GM06990 (cell line): ENCODE data around the gene VILL.

Experiments
- DNase-seq: peaks from one replicate; pipeline ENCODE4 v3.0.0-alpha.2; 2011; ENCODE audit not compliant: insufficient read length; ENCODE audit errors: extremely low read depth
- H3K27me3 ChIP-seq: replicated peaks from 2 replicates; pipeline ENCODE4 v1.6.0; 2011; ENCODE audit warnings: low read length; ENCODE audit not compliant: control insufficient read depth, insufficient read depth
- H3K36me3 ChIP-seq: 2 replicates; pipeline ENCODE4 v1.5.1; 2011; ENCODE audit warnings: low read length; ENCODE audit not compliant: control insufficient read depth, insufficient read depth
- H3K4me3 ChIP-seq: replicated peaks from 2 replicates; pipeline ENCODE4 v1.5.1; 2011; ENCODE audit warnings: low read depth, mild to moderate bottlenecking, control low read depth, low read length
- CTCF ChIP-seq: IDR thresholded peaks from 2 replicates; pipeline ENCODE4 v1.5.1; 2011; ENCODE audit warnings: low read length, control low read depth, mild to moderate bottlenecking, inconsistent platforms; ENCODE audit not compliant: insufficient read depth, poor library complexity, severe bottlenecking

Gene VILL

GRCh38 chr3:37996785-37997301, 6.3 kb downstream of the VILL start:
- H3K36me3 ChIP-seq = peaks cover 10% of the 10 kb centered on the region
- no peak for DNase-seq
- peak; percentile 84 for TF ChIP-seq CTCF
- H3K4me3 ChIP-seq = no peak overlapping the region
- H3K27me3 ChIP-seq = no peaks in the 10 kb centered on the region

GRCh38 chr3:37997342-37997741, 6.8 kb downstream of the VILL start:
- no peak for DNase-seq

GRCh38 chr3:37997791-37998370, 7.3 kb downstream of the VILL start:
- no peak overlapping the region for H3K4me3 ChIP-seq
- DNase-seq = no peak
- peaks cover 18% of the 10 kb centered on the region for H3K36me3 ChIP-seq
- no peaks in the 10 kb centered on the region for H3K27me3 ChIP-seq
- TF ChIP-seq CTCF = no peak

More at GRCh38 chr3:37997342-37997741, 6.8 kb downstream of the VILL start:
- no peak for TF ChIP-seq CTCF
- peaks cover 15% of the 10 kb centered on the region for H3K36me3 ChIP-seq
- no peaks in the 10 kb centered on the region for H3K27me3 ChIP-seq
- H3K4me3 ChIP-seq = no peak overlapping the region

GRCh38 chr3:37999836-38000235, 9.2 kb downstream of the VILL start:
- TF ChIP-seq CTCF = no peak
- Histone ChIP-seq H3K4me3 (no peak overlapping the region), H3K27me3 (no peaks in the 10 kb centered on the region), H3K36me3 (peaks cover 19% of the 10 kb centered on the region)
- DNase-seq = no peak

GRCh38 chr3:38000242-38000916, 9.8 kb downstream of the VILL start:
- H3K36me3 ChIP-seq = peaks cover 21% of the 10 kb centered on the region
- no peak overlapping the region for H3K4me3 ChIP-seq
- TF ChIP-seq CTCF = no peak
- DNase-seq = no peak
- H3K27me3 ChIP-seq = no peaks in the 10 kb centered on the region
